HUDEP-2 (cell line): ENCODE results near the gene PRKG2.

Experiments
- DNase-seq, 76 experiments: peaks; one replicate each; lab custom pipeline; 2025; ENCODE audit not compliant: unreplicated experiment in 76 of 76; lab: John Stamatoyannopoulos, UW

Gene PRKG2

GRCh38 chr4:81220271-81220670, 5.2 kb upstream of the PRKG2 start:
- DNase-seq, result no peak

DNA sequence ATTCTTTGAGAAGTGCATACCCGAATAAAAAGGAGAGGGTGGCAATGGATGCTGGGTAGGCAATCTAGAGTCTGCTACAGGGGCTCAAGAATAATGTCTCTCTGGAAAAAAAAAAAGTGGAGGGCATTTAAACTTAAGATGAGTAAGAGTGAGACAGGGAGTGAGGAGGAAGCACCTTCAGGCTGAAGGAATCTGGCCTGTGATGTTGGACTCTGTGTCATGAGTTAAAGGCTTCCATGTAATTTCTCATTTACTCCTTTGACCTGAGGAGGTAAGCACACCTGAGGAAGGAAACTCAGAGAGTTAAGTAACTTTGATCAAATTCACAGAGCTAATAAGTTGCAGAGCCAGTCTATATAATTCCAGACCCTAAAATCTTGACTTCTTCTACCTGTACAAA, 3.2 kb upstream of the PRKG2 start:
- no peak for DNase-seq

DNA sequence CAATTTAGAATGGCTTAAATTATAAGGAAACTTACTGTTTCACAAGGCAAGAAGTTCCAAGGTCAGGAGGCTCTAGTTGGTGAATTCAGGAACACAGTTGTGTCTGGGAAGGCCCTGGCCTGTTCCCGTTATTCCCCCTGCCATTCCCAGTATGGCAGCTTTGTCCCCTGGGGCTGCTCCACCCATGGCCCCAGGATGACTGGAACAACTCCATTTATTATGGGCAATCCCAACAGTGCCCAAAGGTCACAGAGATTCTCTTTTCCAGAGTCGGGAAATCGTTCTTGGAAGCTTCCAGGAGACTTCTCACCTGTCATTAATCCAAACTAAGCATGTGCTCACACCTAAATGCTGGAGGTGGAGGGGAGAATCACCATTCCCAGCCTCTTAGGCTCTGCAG, 2.8 kb upstream of the PRKG2 start:
- DNase-seq, result no peak

GRCh38 chr4:81215931-81216330, 909 bp upstream of the PRKG2 start:
- no peak for DNase-seq

- no peak for DNase-seq
Measured at GRCh38 chr4:81214144-81214880, 710 bp downstream of the PRKG2 start.

DNA sequence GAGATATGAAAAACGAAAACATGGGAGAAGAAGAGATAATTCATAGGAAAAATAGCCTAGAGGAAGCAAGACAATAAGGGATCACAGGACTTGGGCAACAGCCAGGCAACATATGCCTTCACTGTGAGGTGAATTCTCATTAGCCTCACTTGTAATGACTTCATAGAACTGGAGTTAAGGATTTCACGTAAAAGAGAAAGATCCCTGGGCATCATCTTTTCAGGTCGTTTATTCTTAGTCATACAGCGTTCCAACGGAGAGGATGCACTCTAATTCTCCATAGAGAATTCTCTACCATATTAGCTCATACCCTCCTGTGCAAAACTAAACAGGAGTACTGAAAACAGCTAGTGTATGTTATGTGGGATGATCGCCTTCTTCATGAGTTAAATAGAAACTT, 1.4 kb downstream of the PRKG2 start:
- no peak for DNase-seq

GRCh38 chr4:81211956-81212355, 3.1 kb downstream of the PRKG2 start:
- no peak for DNase-seq

DNA sequence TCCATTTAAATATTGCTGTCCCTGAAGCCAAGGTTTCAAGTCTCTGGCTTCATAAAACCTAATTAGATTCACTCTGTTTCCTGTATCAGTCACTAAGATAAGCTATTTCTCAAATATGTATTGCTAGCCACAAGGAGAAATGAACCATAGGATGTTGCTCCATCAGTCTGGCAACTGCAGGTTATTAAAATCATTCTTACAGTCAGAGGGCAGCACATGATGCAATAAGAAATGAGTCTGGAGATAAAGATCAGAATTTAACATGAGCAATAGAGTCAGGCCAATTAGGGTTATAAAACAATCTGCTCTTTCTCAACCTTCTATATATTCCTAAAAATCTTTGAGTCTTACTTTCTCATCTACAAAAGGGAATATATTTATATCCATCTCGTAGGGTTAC, 7.2 kb downstream of the PRKG2 start:
- no peak for DNase-seq

GRCh38 chr4:81205302-81205701, 9.7 kb downstream of the PRKG2 start:
- no peak for DNase-seq

DNA sequence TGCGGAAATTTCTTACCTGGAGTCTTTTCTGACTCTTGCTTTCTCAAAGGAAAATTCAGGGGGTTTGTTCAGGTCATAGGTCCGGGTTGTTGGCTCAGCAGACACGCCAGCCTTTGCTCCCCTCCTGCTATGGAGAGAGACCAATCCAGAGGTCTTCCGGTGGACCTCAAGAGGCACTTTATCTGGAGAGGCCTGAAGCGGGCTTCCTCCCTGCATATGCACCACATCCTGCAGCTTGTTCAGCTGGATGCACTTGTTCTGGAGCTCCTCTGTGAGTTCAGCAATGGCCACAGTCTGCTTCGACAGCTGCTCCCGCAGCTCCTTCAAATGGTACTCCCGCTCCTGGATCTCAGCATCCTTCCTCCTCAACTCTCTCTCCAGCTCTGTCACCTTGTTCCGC, 10.5 kb downstream of the PRKG2 start:
- DNase-seq, result no peak

GRCh38 chr4:81199831-81200230, 15.2 kb downstream of the PRKG2 start:
- DNase-seq, result no peak

- no peak for DNase-seq
Measured at GRCh38 chr4:81198609-81199008, 16.4 kb downstream of the PRKG2 start.

DNA sequence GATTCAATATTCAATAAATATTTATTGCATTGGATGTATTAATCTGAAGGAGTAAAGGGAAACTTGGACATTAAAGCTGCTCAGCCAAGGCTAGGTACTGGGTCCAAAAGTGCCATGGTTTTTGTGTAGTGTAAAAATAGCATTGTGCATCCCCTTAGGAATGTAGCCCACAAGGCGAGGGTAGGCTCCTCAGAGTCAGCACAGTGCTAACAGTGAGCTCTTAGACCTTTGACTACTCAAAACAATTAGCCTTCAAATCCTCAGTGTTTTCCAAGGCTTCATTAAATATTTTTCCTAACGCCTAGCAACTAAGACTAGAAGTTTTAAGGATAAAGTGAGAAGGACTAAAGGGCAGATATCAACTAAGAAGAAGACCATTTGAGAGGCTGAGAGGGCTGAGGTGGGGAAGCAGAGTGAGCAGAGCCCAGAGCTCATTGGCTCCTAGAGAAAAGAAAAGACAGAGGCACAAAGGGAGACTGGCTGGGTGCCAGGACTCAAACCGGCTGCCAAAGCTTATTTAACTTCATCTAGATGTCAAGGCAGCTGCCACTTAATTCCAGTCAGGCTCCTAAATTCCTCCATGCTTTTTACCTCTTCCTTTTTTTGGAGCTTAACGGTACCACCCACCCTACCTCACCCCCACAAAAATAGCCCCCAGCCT, 17.0 kb downstream of the PRKG2 start:
- DNase-seq, result peak in 2 of 76 experiments; percentile 0 to 2

DNA sequence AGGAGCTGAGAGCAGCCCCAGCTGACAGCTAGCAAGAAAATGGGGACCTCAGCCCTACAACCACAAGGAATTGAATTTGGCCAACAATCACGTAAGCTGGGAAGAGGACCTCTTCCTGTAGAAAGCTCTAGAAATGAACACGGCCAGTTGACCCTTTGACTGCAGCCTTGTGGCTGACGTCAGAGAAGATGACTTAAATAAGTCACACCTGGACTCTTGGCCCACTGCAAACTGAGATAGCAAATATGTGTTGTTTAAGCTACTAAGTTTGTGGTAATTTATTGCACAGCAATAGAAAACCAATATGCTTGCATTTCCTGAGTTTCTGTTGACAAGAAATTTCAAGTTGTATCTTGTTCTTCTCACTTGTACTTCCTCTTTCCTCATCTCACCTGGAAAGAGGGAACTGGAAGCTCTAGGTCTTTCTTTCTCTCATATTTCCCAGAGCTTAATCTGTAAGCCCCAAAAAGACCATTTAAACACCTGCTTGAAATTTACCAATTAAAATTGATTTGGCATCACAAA, 18.8 kb downstream of the PRKG2 start:
- no peak for DNase-seq

- DNase-seq, result no peak
Measured at GRCh38 chr4:81195475-81195874, 19.5 kb downstream of the PRKG2 start.

GRCh38 chr4:81194286-81194685, 20.7 kb downstream of the PRKG2 start:
- DNase-seq, result no peak

- no peak for DNase-seq
Measured at GRCh38 chr4:81180916-81181315, 34.1 kb downstream of the PRKG2 start.

- no peak for DNase-seq
Measured at GRCh38 chr4:81179326-81179725, 35.7 kb downstream of the PRKG2 start.

DNA sequence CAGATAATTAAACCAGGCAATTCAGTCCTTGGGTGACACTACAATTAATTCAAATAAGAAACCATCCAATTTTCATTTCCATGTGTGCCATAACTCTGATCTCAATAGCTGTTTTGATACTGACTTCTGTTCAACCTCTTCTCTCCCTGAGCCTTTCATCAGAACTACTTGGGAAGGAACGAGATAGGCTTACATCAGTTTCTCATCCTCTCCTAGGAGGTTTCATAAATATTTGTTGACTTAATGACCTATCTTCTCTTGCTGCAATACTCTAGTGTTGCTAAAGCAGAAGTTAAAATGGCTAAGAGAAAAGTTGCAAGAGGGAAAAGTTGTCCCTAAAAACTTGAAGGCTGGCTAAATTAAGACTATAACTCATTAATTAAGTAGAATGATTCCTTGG, 41.8 kb downstream of the PRKG2 start:
- DNase-seq, result no peak

- DNase-seq, result no peak
Measured at GRCh38 chr4:81166458-81167160, 48.4 kb downstream of the PRKG2 start.

GRCh38 chr4:81165861-81166430, 49.1 kb downstream of the PRKG2 start:
- no peak for DNase-seq
